Measurements from ENCODE around the gene SEPHS1. TPM values are rescaled to one million over a fixed set of nuclear protein-coding genes. Genes with fewer than 3 reads are reported as not detected.

The SEPHS1 gene
- total RNA-seq, 1 donor from 2014 or later, result 57.0 TPM

DNA sequence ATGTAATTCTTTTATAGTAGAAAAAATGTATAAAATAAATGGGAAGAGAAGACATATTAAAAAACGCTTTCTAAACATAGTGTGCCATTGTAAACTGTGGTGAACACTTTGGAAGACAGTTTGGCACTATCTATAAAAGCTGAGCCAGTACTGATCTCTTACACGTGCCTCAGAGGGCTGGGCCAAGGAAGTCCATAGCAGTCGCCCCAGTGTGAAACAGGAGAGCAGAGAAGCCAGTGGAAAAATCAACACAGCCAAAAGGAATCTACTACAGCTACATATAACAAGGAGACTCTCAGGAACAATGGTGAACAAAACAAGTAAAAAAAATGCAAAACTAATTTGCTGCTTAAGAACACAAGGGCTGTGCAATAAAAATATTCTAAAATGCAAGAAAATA lies 20.6 kb downstream of the SEPHS1 start:
- no peak for TF ChIP-seq EZH2 (IDR thresholded peaks at IDR 0.05; ENCODE audit: insufficient read depth, low read length)
- TF ChIP-seq, protein P1, sequence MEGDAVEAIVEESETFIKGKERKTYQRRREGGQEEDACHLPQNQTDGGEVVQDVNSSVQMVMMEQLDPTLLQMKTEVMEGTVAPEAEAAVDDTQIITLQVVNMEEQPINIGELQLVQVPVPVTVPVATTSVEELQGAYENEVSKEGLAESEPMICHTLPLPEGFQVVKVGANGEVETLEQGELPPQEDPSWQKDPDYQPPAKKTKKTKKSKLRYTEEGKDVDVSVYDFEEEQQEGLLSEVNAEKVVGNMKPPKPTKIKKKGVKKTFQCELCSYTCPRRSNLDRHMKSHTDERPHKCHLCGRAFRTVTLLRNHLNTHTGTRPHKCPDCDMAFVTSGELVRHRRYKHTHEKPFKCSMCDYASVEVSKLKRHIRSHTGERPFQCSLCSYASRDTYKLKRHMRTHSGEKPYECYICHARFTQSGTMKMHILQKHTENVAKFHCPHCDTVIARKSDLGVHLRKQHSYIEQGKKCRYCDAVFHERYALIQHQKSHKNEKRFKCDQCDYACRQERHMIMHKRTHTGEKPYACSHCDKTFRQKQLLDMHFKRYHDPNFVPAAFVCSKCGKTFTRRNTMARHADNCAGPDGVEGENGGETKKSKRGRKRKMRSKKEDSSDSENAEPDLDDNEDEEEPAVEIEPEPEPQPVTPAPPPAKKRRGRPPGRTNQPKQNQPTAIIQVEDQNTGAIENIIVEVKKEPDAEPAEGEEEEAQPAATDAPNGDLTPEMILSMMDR (IDR thresholded peaks at IDR 0.05; ENCODE audit: insufficient read depth, low read depth, low read length), result no peak
- Mint-ChIP-seq H3K9me3 (ENCODE audit: unreplicated experiment) (no peaks in the 10 kb centered on the region), H3K27me3 (ENCODE audit: low read depth, unreplicated experiment) (no peaks in the 10 kb centered on the region), H3K27ac (ENCODE audit: unreplicated experiment) (no peak overlapping the region), H3K36me3 (ENCODE audit: low read depth, unreplicated experiment) (peaks cover 15% of the 10 kb centered on the region), H3K4me3 (ENCODE audit: unreplicated experiment) (no peak overlapping the region), H3K4me1 (ENCODE audit: low read depth, unreplicated experiment) (peaks cover 5% of the 10 kb centered on the region)
- H3K9ac ChIP-seq (ENCODE audit: low read length), result no peak overlapping the region
- H4K20me1 ChIP-seq (ENCODE audit: insufficient read depth, low read length), result peaks cover 3% of the 10 kb centered on the region
- no peaks in the 10 kb centered on the region for H3K4me1 ChIP-seq (ENCODE audit: insufficient read depth, low read length)
- no peaks in the 10 kb centered on the region for H3K79me2 ChIP-seq (ENCODE audit: insufficient read depth, low read length)
- no peaks in the 10 kb centered on the region for H3K27me3 ChIP-seq (ENCODE audit: insufficient read depth, low read length)
- peaks cover 41% of the 10 kb centered on the region for H3K36me3 ChIP-seq (ENCODE audit: insufficient read depth, low read length)
- no peaks in the 10 kb centered on the region for H3K9me3 ChIP-seq (ENCODE audit: insufficient read depth, low read depth, low read length)
- FAIRE-seq, result no peak
- H2AFZ ChIP-seq (ENCODE audit: low read depth, low read length), result no peak overlapping the region
- H3K4me3 ChIP-seq (ENCODE audit: insufficient read depth, low read depth, low read length), result no peak overlapping the region
- no peak overlapping the region for H3K4me2 ChIP-seq (ENCODE audit: low read length)
- H3K27ac ChIP-seq (ENCODE audit: low read depth, low read length), result no peak overlapping the region
- DNase-seq (ENCODE audit: low read depth), result no peak

- FAIRE-seq, result no peak
- Histone ChIP-seq H3K27ac (ENCODE audit: low read depth, low read length) (no peak overlapping the region), H3K9ac (ENCODE audit: low read length) (no peak overlapping the region), H3K4me3 (ENCODE audit: insufficient read depth, low read depth, low read length) (no peak overlapping the region), H3K9me3 (ENCODE audit: insufficient read depth, low read depth, low read length) (no peaks in the 10 kb centered on the region), H3K79me2 (ENCODE audit: insufficient read depth, low read length) (no peaks in the 10 kb centered on the region), H2AFZ (ENCODE audit: low read depth, low read length) (no peak overlapping the region), H3K4me2 (ENCODE audit: low read length) (no peak overlapping the region), H3K36me3 (ENCODE audit: insufficient read depth, low read length) (peaks cover 25% of the 10 kb centered on the region), H4K20me1 (ENCODE audit: insufficient read depth, low read length) (no peaks in the 10 kb centered on the region), H3K27me3 (ENCODE audit: insufficient read depth, low read length) (no peaks in the 10 kb centered on the region), H3K4me1 (ENCODE audit: insufficient read depth, low read length) (no peaks in the 10 kb centered on the region)
- TF ChIP-seq, protein P1 (IDR thresholded peaks at IDR 0.05; ENCODE audit: insufficient read depth, low read depth, low read length), result no peak
- no peak for TF ChIP-seq EZH2 (IDR thresholded peaks at IDR 0.05; ENCODE audit: insufficient read depth, low read length)
- Mint-ChIP-seq H3K9me3 (ENCODE audit: unreplicated experiment) (no peaks in the 10 kb centered on the region), H3K36me3 (ENCODE audit: low read depth, unreplicated experiment) (peaks cover 10% of the 10 kb centered on the region), H3K4me3 (ENCODE audit: unreplicated experiment) (no peak overlapping the region), H3K27me3 (ENCODE audit: low read depth, unreplicated experiment) (no peaks in the 10 kb centered on the region), H3K4me1 (ENCODE audit: low read depth, unreplicated experiment) (no peaks in the 10 kb centered on the region), H3K27ac (ENCODE audit: unreplicated experiment) (no peak overlapping the region)
- no peak for DNase-seq (ENCODE audit: low read depth)
Measured at GRCh38 chr10:13322615-13323148, 25.4 kb downstream of the SEPHS1 start.

GRCh38 chr10:13321576-13321975 lies 26.5 kb downstream of the SEPHS1 start:
- peaks cover 19% of the 10 kb centered on the region for H3K36me3 ChIP-seq (ENCODE audit: insufficient read depth, low read length)
- no peaks in the 10 kb centered on the region for H3K27me3 ChIP-seq (ENCODE audit: insufficient read depth, low read length)
- no peak overlapping the region for H2AFZ ChIP-seq (ENCODE audit: low read depth, low read length)
- H3K27ac ChIP-seq (ENCODE audit: low read depth, low read length), result no peak overlapping the region
- FAIRE-seq (no peak), DNase-seq (ENCODE audit: low read depth) (no peak)
- no peaks in the 10 kb centered on the region for H4K20me1 ChIP-seq (ENCODE audit: insufficient read depth, low read length)
- no peak overlapping the region for H3K9ac ChIP-seq (ENCODE audit: low read length)
- Mint-ChIP-seq H3K4me3 (ENCODE audit: unreplicated experiment) (no peak overlapping the region), H3K27ac (ENCODE audit: unreplicated experiment) (no peak overlapping the region), H3K9me3 (ENCODE audit: unreplicated experiment) (no peaks in the 10 kb centered on the region), H3K36me3 (ENCODE audit: low read depth, unreplicated experiment) (peaks cover 10% of the 10 kb centered on the region), H3K27me3 (ENCODE audit: low read depth, unreplicated experiment) (no peaks in the 10 kb centered on the region), H3K4me1 (ENCODE audit: low read depth, unreplicated experiment) (no peaks in the 10 kb centered on the region)
- no peaks in the 10 kb centered on the region for H3K4me1 ChIP-seq (ENCODE audit: insufficient read depth, low read length)
- no peak overlapping the region for H3K4me2 ChIP-seq (ENCODE audit: low read length)
- H3K9me3 ChIP-seq (ENCODE audit: insufficient read depth, low read depth, low read length), result no peaks in the 10 kb centered on the region
- H3K4me3 ChIP-seq (ENCODE audit: insufficient read depth, low read depth, low read length), result no peak overlapping the region
- no peaks in the 10 kb centered on the region for H3K79me2 ChIP-seq (ENCODE audit: insufficient read depth, low read length)
- TF ChIP-seq, protein P1 (IDR thresholded peaks at IDR 0.05; ENCODE audit: insufficient read depth, low read depth, low read length), result no peak
- TF ChIP-seq EZH2 (IDR thresholded peaks at IDR 0.05; ENCODE audit: insufficient read depth, low read length), result no peak

Measured in astrocyte (in vitro differentiated cells and primary cell).